Raji (cell line): ENCODE data around the gene DDX54.

Source experiments
- POLR2A ChIP-seq: IDR thresholded peaks from 2 replicates; pipeline ENCODE4 v1.6.1; 2011; ENCODE audit warnings: low read depth, low read length, control low read depth; ENCODE audit not compliant: insufficient read depth

DDX54 gene, protein sequence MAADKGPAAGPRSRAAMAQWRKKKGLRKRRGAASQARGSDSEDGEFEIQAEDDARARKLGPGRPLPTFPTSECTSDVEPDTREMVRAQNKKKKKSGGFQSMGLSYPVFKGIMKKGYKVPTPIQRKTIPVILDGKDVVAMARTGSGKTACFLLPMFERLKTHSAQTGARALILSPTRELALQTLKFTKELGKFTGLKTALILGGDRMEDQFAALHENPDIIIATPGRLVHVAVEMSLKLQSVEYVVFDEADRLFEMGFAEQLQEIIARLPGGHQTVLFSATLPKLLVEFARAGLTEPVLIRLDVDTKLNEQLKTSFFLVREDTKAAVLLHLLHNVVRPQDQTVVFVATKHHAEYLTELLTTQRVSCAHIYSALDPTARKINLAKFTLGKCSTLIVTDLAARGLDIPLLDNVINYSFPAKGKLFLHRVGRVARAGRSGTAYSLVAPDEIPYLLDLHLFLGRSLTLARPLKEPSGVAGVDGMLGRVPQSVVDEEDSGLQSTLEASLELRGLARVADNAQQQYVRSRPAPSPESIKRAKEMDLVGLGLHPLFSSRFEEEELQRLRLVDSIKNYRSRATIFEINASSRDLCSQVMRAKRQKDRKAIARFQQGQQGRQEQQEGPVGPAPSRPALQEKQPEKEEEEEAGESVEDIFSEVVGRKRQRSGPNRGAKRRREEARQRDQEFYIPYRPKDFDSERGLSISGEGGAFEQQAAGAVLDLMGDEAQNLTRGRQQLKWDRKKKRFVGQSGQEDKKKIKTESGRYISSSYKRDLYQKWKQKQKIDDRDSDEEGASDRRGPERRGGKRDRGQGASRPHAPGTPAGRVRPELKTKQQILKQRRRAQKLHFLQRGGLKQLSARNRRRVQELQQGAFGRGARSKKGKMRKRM

DNA sequence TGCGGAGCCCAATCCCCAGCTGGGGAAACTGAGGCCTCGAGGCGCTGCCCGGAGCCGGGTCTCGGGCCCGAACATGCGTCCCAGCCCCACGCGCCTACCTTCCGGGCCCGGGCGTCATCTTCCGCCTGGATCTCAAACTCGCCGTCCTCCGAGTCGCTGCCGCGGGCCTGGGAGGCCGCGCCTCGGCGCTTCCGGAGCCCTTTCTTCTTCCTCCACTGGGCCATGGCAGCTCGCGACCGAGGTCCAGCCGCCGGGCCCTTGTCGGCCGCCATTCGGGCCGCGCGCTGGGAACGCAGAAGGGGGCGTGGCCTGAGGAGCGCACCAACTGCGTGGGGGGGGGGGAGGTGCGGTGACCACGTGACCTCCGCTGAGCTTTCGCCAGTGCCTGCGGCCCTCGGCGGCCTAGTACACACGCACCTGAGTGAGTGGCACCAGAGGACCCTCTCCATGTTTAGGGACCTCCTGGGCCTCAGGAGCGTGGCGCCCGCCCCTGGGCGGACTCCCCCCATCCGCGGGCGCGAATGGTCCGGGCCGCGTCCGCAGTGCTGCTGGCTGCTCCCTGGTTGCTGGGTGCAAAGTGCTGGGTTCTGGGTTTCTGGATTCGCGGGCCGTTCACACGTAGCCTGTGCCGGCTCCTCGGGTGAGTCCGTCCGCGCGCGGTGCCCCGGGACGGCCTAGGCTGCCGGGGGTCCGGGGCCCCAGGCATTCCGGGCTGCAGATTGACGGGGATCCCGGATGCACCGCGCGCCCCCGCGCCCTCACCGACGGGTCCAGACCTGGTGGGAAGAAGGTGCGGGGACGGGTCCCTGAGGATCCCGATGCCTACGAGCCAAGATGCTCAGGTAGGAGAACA, at the start of gene DDX54, which contains the start of gene RITA1:
TSS of gene DDX54 (minus strand) at position 299 of the 853 bp plus-strand sequence. CDS start at position 272, 27 bp downstream.
TSS of gene RITA1 (plus strand) at position 542 of the 853 bp plus-strand sequence. CDS start 1,026 bp downstream, outside the sequence.
- TF ChIP-seq POLR2A: peak; percentile 70

DNA sequence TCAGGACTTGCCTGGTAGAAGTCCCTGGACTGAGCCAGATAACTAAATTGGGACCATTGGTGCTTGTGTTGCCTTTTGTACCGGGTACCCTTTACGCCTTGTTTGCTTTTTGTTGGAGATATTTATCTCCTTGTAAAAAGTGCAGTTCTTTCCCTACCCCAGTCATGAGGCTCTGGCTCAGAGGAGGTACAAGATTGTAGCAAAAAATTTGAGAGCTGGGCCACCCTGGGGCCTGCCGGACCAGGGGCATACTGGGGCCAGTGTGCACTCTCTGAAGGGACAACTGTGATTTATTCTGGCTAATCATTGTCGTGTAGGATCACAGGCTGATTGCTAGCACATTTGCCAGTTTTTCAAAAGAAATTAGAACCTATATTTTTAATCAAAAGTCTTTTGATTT, 49.2 kb upstream of the DDX54 start:
- no peak for TF ChIP-seq POLR2A

DNA sequence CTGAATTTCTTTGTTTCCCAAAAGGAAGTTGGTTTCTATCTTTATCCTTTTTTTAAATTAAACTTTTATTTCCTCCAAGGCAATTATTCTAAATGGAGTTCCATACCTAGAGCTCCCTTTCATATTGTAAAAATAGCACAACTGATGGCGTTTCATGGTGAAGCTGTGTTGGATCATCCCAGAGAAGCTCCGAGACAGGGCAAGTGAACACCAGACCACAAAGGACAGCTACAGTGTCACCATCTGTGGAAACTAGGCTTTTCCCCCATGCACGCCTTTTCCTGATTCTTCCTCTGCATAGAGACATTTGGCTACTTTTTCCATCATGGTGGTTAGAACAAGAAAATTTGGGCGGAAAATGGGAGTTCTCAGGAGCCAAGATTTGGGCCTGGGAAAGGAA, 48.7 kb upstream of the DDX54 start:
- TF ChIP-seq POLR2A: no peak

DNA sequence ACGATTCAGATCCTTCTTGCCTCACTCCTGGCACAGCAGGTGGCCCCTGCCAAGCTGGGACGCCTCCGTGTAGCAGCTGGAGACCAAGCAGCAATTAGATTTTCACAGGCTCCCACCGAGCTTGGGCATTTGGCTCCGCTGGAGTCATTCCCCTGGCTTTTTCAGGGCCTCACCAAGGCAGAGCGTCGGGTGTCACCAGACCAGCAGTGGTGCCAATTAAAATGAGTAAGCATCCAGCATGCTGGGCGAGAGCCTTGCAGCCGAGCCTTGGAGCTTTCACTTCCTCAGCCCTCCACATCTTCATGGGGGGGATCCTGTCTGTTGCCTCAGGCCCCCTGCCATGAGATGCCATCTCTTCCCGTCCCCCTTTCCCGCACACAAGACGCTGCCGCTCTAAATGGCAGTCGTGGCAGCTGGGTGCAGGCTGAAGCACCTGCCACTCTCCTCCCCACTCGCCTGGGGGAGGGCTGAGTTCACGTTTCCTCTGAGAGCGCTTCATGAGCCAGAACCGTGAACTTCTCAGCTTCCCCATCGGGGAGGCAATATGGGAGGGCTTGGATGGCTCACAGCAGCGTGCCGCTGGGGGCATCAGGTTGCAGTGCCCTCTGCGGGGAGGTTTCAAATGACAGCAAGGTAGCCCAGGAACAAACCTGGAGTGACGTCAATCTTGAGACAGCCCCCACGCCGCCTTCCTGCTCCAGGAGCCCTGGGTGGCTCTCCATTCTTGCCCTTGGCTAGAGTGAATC, 47.7 kb upstream of the DDX54 start:
- TF ChIP-seq POLR2A: no peak

DNA sequence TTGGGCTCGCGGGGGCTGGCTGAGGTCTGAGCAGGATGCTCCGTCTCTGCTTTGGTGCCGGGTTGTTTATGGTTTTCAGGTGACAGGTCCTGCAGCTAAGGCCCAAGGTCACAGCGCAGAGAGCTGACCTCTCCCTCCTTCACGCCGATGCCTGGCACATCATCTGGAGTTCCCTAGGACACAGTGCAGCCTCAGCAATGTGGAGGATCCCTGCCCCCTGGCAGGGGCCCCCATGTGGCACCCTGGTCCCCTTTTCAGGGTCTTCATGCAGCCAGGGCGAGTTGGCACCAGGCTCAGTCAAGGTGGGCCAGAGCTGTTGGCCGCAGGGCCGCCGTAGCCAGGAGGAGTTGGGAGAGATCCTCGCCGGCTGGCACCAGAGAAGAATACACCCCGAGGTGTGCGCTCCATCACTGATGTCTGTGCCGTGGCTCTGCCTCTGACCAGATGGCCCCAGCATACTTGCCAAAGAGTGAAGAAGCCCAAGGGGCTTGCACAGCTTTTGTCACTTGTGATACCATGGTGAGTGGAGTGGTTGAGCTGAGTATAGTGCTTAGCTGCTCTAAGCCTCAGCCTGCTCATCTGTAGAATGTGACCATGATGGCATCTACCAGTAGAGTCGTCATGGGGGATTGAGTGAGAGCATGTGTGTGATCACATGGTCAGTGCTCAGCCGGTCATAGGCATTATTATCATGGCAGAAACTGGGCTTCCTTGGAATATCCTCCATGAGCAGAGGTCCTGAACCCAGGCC, 47.0 kb upstream of the DDX54 start:
- TF ChIP-seq POLR2A: no peak

DNA sequence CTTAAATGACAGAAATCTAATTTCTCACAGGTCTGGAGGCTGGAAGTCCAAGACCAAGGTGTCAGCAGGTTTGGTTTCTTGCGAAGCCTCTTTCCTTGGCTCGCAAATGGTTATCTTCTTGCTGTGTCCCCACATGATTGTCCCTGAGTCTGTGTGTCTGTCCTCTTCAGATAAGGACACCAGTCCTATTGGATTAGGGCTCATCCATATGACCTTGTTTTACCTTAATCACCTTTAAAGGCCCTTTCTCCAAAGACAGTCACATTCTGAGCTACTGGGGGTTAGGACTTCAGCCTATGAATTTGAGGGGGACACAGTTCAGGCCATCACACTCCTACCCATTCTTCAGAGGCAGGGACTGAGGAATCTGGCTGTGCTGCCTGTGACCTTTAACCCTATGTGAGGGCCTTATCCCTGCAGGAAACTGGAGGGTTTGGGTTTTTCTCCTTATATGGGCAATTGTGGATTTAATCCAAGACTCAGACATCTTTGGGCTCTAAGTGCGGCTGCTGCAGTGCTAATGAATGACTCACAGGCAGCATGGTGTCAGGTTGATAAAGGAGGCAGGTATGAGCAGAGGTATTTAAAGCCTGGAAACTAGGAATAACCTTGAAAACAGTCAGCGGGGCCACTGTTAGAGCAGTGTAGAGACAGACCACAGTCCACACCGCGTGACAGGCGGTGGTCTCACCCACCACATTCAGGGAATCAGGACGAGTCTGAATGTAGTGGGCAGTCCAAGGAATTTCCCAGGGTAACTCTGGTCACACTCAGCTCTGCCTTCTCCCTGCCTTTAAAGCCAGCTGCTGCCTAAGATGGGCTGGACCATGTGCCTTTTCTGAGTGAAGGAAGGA, 46.2 kb upstream of the DDX54 start:
- no peak for TF ChIP-seq POLR2A

DNA sequence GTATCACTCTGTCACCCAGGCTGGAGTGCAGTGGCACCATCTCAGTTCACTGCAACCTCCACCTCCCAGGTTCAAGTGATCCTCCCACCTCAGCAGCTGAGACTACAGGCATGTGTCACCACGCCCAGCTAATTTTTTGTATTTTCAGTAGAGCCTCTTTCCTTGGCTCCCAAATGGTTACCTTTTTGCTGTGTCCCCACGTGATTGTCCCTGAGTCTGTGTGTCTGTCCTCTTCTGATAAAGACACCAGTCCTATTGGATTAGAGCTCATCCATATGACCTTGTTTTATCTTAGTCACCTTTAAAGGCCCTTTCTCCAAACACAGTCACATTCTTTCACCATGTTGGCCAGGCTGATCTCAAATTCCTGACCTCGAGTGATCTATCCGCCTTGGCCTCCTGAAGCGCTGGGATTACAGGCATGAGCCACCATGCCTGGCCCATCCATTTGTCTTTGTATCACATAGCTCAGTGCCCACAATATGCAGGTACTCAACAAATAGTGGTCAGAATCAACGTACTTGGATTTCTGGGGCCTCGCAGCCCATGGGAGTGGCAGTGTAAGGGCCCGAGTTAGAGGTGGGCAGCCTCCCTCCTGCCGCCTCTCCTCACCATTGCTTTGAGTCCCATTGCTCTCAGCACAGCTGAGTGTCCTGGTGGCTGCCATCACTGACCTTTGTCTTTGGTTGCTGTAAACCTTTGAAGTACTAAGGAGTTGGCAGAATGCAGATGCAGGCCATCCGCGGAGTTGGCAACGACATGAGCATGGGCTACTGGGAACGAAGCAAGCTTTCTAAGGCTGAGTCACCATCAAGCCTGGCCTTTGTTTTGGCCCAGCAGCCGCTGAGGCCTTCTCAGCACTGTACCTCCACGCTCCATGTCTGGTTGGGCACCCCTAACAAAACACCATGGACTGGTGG, 45.3 kb upstream of the DDX54 start:
- no peak for TF ChIP-seq POLR2A

DNA sequence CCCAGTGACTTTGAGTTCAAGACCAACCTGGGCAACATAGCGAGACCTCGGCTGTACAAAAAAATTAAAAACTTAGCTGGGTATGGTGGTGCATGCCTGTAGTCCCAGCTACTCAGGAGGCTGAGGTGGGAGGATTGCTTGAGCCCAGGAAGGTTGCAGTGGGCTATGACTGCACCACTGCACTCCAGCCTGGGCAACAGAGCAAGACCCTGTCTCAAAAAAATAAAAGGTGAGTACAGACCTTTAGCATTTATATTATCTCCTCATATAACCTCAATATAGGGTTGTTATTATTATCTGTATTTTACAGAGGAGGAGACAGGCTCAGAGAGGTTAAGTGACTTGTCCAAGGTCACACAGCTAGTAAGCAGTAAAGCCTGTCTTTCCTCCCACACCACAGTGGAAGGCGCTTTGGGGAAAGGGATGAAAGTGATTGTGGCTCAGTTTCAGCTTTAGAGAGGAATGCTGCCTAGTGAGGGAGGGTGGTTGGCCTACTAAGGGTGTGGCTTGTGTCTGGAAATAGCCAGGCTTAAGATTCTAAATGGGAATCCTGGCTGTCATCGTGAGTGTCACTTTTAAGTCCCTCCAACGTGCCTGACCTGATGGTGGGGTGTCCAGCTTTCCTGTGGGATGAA, 43.2 kb upstream of the DDX54 start:
- TF ChIP-seq POLR2A: no peak

DNA sequence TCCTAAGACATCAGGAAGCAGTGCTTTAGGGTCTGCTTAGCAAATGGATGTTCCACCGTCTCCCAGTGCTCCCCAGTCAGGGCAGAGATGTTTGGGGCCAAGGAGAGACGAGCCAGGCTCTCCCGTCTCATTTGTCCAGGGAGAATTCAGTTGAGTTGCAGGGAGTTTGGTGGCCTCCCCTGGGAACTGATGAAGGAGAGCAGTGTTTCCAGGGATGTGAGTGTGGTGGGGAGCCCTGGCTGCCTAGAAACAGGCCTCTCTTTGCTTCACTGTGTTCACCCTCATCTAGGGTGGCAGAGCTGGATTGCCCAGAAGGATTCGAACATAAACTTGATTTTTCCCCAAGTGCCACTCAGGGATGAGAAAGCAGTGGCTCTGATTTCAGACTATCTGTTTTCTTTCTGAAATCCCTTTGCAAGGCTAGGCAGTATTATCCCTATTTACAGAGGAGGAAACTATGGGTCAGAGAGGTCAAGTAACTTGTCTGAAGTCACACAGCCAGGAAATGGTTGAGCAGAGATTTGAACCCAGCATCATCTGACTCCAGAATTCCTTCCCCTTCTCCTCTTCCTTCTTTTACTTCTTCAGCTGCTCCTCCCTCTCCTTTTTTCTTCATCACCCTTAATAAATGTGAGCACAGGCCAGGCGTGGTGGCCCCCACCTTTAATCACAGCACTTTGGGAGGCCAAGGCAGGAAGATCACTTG, 42.6 kb upstream of the DDX54 start:
- TF ChIP-seq POLR2A: no peak

DNA sequence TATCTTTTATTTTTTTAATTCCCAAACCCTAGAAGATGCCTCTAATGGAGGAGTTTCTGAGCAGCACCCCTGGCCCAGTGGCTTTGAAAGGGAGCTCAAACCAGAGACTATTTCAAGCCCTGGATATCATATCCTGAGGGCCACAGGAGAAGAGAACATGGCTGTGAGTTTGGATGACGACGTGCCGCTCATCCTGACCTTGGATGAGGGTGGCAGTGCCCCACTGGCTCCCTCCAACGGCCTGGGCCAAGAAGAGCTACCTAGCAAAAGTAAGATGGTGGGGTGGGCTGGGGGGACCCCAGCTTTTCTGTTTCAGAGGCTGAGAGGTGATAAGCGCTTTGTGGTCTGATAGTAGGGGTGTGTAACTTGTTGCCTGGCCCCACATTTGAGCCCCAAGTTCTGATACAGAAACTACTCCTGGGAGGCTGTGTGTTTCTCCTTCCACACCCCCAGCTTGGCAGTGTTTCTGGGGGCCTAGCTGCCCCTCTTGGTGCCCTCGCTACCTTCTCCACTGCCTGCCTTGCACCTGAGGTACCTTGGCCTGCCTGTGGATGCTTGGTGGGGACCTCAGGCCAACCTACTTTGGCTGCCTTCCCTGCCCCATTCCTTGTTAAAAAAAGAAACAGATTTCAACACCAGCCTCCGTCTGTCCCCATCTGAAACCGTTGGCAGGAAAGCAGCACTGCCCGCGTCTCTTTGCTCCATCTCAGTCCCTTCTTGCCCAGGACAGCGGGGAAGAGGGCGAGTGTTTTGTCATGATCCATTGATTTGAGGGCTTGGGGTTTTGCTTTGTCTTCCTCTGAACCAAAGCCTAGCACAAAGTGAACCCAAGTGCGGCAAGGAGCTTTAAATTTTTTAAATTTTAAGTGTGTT, 41.7 kb upstream of the DDX54 start:
- no peak for TF ChIP-seq POLR2A
